Stimulated activated memory B cell treated with anti-CD40 and anti-IgM and Interleukin-4, amounts not matched to agents 10 μg/mL and 1 μg/mL and 100 μg/mL, for 72 hours (primary cell): ENCODE results near the gene SLC16A7.

Experiments
- ATAC-seq: fragments of 150-1000 bp; cut with Tn5 transposase; 2 replicates; pipeline ENCODE4 v1.10.0; 2021
- H3K27ac Mint-ChIP-seq: one replicate; pipeline ENCODE4 v1.8.0; 2022; ENCODE audit warnings: mild to moderate bottlenecking, mixed read lengths
- H3K27me3 Mint-ChIP-seq: one replicate; pipeline ENCODE4 v1.8.0; 2022; ENCODE audit warnings: mixed read lengths
- H3K36me3 Mint-ChIP-seq: one replicate; pipeline ENCODE4 v1.8.0; 2022; ENCODE audit warnings: mixed read lengths
- H3K4me1 Mint-ChIP-seq: one replicate; pipeline ENCODE4 v1.8.0; 2022; ENCODE audit warnings: mixed read lengths
- H3K4me3 Mint-ChIP-seq: one replicate; pipeline ENCODE4 v1.8.0; 2022; ENCODE audit warnings: mild to moderate bottlenecking, moderate library complexity, mixed read lengths
- H3K9me3 Mint-ChIP-seq: one replicate; pipeline ENCODE4 v1.8.0; 2022; ENCODE audit warnings: mixed read lengths

Gene SLC16A7, protein sequence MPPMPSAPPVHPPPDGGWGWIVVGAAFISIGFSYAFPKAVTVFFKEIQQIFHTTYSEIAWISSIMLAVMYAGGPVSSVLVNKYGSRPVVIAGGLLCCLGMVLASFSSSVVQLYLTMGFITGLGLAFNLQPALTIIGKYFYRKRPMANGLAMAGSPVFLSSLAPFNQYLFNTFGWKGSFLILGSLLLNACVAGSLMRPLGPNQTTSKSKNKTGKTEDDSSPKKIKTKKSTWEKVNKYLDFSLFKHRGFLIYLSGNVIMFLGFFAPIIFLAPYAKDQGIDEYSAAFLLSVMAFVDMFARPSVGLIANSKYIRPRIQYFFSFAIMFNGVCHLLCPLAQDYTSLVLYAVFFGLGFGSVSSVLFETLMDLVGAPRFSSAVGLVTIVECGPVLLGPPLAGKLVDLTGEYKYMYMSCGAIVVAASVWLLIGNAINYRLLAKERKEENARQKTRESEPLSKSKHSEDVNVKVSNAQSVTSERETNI

DNA sequence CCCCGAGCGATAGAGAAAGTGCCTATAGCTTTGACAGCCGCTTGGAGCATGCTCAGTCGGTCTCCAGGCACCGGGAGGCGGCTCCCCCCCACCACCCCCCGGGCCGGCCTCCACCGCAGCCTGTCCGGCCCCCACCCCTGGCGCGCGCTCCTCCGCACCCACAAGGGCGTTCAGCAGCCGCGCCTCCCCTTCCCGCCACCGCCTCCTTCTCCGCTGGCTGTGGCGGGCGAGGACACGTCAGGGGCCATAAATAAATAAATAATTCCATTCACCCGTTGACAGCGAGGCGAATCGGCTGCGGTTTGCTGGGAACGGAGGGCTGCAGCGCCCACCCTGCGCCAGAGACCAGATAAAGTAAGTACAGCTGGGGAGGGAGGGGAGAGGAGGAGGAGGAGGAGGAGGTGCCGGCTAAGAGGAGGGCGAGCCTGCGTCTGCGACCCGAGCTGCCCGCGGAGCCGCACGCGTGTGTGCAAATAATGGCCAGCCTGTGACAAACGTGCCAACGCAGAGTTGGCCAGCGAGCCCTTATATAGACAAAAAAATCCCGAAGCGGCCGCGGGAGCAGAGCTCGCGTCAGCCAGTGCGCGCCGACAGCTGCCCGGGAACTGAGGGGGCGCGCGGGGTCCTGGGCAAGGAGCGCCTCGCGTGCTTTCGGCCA, at the start of gene SLC16A7:
TSS of gene SLC16A7 (plus strand) at position 147 of the 658 bp plus-strand sequence. CDS start 108,773 bp downstream, outside the sequence.
- H3K4me1 Mint-ChIP-seq, result peaks cover 27% of the 10 kb centered on the region
- H3K4me3 Mint-ChIP-seq, result peak within 1 kb of the TSS; percentile 88
- no peaks in the 10 kb centered on the region for H3K36me3 Mint-ChIP-seq
- ATAC-seq, result peak; percentile 86
- no peaks in the 10 kb centered on the region for H3K9me3 Mint-ChIP-seq
- peak within 1 kb of the TSS; percentile 98 for H3K27ac Mint-ChIP-seq
- no peaks in the 10 kb centered on the region for H3K27me3 Mint-ChIP-seq

DNA sequence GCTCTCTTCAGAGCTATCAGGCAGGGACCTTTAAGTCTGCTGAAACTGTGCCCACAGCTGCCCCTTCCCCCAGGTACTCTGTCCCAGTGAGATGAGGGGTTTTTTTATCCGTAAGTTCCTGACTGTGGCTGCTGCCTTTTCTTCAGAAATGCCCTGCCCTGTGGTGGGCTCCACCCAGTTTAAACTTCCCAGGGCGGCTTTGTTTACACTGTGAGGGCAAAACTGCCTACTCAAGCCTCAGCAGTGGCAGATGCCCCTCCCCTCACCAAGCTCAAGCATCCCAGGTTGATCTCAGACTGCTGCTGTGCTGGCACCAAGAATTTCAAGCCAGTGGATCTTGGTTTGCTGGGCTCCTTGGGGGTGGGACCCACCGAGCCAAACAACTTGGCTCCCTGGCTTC, 46.9 kb upstream of the SLC16A7 start:
- no peaks in the 10 kb centered on the region for H3K4me1 Mint-ChIP-seq
- H3K27me3 Mint-ChIP-seq, result peaks cover 11% of the 10 kb centered on the region
- no peaks in the 10 kb centered on the region for H3K36me3 Mint-ChIP-seq
- no peak overlapping the region for H3K4me3 Mint-ChIP-seq
- H3K27ac Mint-ChIP-seq, result no peak overlapping the region
- ATAC-seq, result no peak
- H3K9me3 Mint-ChIP-seq, result no peaks in the 10 kb centered on the region

DNA sequence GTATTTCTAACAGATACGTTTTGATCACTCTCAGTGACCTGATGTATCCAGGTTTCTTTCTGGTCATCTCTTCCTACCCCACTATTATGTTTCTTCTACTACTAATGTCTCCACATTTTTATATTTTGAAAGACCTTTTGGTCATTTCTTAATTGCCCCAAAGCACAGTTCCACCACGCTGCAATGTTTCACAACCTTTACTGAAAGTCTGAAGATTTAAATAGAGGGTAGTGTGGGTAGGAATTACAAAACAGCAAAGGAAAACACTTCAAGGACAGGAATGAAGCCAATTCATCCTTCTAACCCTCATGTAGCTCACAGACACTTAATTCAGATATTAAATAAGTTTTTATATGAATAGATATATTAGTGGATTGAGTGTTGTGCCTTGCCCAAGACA, 36.1 kb upstream of the SLC16A7 start:
- Mint-ChIP-seq H3K4me3 (no peak overlapping the region), H3K27ac (no peak overlapping the region), H3K36me3 (no peaks in the 10 kb centered on the region), H3K27me3 (peaks cover 20% of the 10 kb centered on the region), H3K9me3 (no peaks in the 10 kb centered on the region), H3K4me1 (no peaks in the 10 kb centered on the region)
- no peak for ATAC-seq

DNA sequence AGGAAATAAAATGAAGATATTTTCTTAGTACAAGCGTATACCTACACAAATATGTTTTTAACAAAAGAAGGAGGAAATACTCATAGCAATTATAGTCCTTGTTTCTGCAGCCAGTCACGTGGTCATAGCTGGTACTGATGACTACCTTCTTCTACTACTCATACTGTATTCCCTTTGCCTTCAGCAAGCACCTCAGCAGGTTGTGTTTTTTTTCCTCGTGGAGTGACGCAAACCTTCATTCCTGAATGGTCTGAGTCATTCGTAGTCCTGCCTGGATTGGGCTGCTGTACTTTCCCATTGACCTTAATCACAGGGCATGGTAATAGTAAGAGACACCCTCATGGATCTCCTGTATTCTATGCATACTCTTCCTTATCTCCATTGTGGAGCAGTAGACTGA, 25.7 kb upstream of the SLC16A7 start:
- Mint-ChIP-seq H3K9me3 (no peaks in the 10 kb centered on the region), H3K4me3 (no peak overlapping the region), H3K36me3 (no peaks in the 10 kb centered on the region), H3K27ac (no peak overlapping the region), H3K27me3 (no peaks in the 10 kb centered on the region), H3K4me1 (no peaks in the 10 kb centered on the region)
- ATAC-seq, result no peak

DNA sequence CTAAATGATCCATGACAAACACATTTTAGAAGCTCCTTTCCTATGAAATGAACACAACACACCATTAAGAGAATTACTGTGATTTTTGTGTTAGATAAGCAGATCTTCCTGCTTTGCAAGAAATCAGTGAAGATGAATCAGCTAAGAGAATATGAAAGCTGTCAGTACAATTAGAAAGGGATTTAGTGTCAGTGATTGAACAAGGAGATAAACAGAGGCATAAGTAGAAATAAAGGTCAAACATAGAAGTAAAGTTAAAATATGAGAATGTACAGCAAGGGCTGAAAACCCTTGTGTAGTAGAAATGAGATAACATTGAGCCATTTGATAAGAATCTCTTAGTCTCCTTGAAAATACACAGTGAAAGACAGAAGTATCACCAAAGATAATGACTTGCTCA, 21.4 kb upstream of the SLC16A7 start:
- H3K36me3 Mint-ChIP-seq, result no peaks in the 10 kb centered on the region
- H3K9me3 Mint-ChIP-seq, result no peaks in the 10 kb centered on the region
- no peak for ATAC-seq
- H3K27ac Mint-ChIP-seq, result no peak overlapping the region
- H3K4me1 Mint-ChIP-seq, result no peaks in the 10 kb centered on the region
- H3K27me3 Mint-ChIP-seq, result no peaks in the 10 kb centered on the region
- no peak overlapping the region for H3K4me3 Mint-ChIP-seq

DNA sequence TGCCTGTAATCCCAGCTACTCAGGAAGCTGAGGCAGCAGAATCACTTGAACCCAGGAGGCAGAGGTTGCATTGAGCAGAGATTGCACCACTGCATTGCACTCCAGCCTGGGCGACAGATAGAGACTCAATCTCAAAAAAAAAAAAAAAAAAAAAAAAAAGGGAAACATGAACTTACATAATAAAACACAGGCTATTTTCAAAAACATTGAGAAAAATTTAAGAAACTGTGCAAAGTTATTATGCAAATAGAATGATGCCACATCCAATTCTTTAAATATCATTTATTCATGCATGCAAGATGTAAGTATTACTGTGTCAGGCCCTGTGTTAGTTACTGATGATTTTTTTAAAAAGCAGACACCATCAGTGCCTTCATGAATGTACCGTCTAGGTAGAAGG, 20.0 kb upstream of the SLC16A7 start:
- Mint-ChIP-seq H3K4me3 (no peak overlapping the region), H3K27me3 (no peaks in the 10 kb centered on the region), H3K27ac (no peak overlapping the region), H3K36me3 (no peaks in the 10 kb centered on the region), H3K4me1 (no peaks in the 10 kb centered on the region), H3K9me3 (no peaks in the 10 kb centered on the region)
- no peak for ATAC-seq

DNA sequence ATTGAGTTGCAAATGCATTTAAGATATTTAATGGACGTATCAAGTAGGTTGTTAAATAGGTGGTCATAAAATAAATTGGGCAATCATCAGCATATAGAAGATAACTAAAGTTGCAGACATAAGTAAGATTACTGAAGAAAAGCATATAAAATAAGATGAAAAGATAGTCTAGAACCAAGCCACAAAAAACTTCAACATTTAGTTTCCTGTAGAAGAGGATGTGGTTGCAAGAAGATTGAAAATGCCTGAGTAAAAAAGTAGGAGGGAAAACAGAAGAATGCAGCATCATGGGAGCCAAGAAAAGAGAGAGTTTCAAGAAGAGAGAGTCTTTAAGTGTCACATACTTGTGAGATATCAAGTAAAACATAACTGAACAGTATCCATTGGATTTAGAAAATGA, 17.6 kb upstream of the SLC16A7 start:
- H3K27ac Mint-ChIP-seq, result no peak overlapping the region
- H3K9me3 Mint-ChIP-seq, result no peaks in the 10 kb centered on the region
- no peaks in the 10 kb centered on the region for H3K36me3 Mint-ChIP-seq
- no peaks in the 10 kb centered on the region for H3K4me1 Mint-ChIP-seq
- ATAC-seq, result no peak
- no peak overlapping the region for H3K4me3 Mint-ChIP-seq
- no peaks in the 10 kb centered on the region for H3K27me3 Mint-ChIP-seq

DNA sequence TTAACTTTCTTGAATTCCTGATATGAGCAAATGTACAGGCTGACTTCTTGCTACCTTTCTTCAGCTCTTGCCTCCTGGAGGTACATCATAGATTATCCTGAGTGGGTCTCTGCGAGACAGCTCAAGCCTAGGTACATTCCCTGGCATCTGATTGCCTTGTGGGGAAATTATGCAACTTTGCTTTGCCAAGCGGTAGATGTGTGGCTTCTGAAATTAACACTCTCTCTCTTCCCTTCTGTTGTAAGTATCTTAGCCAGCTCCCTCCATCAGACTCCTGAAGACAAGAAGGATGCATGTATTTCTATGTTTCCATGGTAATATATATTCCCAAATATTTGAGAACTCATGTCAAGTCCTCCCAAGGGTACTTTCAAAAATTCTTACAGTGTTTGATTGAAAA, 16.2 kb upstream of the SLC16A7 start:
- Mint-ChIP-seq H3K4me3 (no peak overlapping the region), H3K27ac (no peak overlapping the region), H3K4me1 (no peaks in the 10 kb centered on the region)

DNA sequence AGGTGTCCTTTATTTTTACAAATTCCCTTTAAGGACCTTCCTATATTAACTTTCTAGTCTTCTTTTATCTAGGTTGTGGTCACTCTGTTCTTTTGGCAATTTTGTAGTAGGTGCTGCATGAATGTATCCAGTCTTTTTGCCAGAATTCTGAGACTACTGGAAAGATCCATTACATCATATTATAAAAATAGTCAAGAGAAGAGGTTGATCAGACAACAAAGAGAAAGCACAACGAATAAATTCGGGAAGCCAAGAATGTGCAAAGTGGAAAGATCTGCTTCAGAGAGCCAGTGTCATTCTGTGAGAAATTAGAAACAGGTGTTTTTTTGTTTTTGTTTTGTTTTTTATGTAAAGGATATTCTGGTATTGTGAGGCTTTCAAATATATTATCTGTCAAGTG, 15.8 kb upstream of the SLC16A7 start:
- no peaks in the 10 kb centered on the region for H3K27me3 Mint-ChIP-seq
- H3K27ac Mint-ChIP-seq, result no peak overlapping the region
- H3K4me3 Mint-ChIP-seq, result no peak overlapping the region
- no peaks in the 10 kb centered on the region for H3K4me1 Mint-ChIP-seq
- H3K36me3 Mint-ChIP-seq, result no peaks in the 10 kb centered on the region
- no peak for ATAC-seq
- no peaks in the 10 kb centered on the region for H3K9me3 Mint-ChIP-seq

More for the DNA sequence above, 16.2 kb upstream of the SLC16A7 start:
- Mint-ChIP-seq H3K36me3 (no peaks in the 10 kb centered on the region), H3K27me3 (no peaks in the 10 kb centered on the region), H3K9me3 (no peaks in the 10 kb centered on the region)
- no peak for ATAC-seq

DNA sequence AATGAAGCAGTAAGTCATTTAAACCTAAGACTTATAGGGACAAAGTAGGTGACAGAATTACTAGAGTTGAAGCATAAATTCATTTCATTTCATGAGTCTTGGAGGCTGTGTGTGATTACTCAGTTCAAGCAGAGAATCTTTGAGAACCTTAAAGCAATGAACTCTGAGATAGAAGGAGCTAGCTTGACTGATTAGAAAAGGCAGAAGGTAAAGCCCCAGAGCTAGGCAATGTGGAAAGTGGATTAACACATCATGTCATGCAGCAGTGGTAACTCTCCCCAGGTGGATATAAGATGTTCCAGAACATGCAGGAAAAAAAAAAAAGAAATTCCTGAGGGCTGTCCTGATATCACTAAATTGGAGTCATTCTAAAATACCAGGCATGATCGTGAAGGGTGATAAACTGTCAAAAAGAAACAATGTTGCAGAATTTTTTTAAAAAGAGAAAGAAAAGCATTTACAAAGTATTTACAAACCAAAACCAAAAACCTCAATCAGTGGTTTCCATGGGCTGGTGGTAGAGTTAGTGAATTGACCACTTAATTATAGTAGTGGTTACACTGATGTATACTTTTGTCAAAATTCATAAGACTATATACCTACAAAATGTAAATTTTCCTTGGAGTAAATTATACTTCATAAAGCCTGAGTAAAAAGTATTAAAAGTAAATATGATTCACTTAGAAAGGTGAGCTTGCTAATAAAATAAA, 12.7 kb upstream of the SLC16A7 start:
- H3K27ac Mint-ChIP-seq, result no peak overlapping the region
- H3K4me3 Mint-ChIP-seq, result no peak overlapping the region
- no peaks in the 10 kb centered on the region for H3K4me1 Mint-ChIP-seq
- H3K9me3 Mint-ChIP-seq, result no peaks in the 10 kb centered on the region
- ATAC-seq, result no peak
- no peaks in the 10 kb centered on the region for H3K36me3 Mint-ChIP-seq
- no peaks in the 10 kb centered on the region for H3K27me3 Mint-ChIP-seq

DNA sequence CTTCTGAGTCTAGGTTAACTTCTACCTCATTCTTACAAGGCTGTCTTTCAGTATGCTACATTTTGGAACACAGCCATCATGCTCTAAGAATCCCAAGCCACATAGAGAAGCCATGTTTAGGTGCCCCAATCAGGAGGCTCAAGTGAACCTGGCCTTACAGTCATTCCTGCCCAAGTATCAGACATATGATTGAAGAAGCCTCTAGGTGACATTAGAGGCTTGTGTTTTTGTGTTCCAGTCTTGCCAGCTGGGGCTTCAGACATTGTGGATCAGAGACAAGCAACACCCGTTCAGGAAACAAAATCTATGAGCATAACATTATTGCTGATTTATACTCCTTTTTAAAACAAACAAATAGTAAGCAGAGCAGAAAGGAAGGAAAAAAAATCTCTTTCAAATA, 8.1 kb upstream of the SLC16A7 start:
- no peak for ATAC-seq
- Mint-ChIP-seq H3K36me3 (no peaks in the 10 kb centered on the region), H3K4me3 (no peak overlapping the region), H3K27me3 (no peaks in the 10 kb centered on the region), H3K9me3 (no peaks in the 10 kb centered on the region), H3K4me1 (no peaks in the 10 kb centered on the region), H3K27ac (no peak overlapping the region)

DNA sequence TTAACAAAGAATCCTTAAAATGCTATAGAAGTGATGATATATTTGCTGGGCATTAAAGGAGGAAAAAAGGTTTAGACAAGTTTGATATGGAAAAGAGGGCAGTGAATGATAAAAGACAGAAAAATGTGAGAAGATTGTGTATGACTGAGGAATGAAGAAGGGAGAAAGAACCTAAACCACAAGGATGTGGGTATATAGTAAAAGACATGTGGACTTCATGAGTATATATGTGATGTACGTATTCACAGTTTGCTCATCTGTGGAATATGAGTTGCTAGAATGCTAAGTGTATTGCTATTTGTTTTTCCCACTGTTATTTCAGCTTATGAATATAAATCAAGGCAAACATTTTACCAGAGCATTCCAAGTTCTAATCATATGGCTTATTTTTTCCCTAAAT, 2.1 kb upstream of the SLC16A7 start:
- no peak overlapping the region for H3K27ac Mint-ChIP-seq
- no peaks in the 10 kb centered on the region for H3K36me3 Mint-ChIP-seq
- ATAC-seq, result no peak
- H3K9me3 Mint-ChIP-seq, result no peaks in the 10 kb centered on the region
- H3K27me3 Mint-ChIP-seq, result no peaks in the 10 kb centered on the region
- H3K4me1 Mint-ChIP-seq, result peaks cover 27% of the 10 kb centered on the region
- no peak overlapping the region for H3K4me3 Mint-ChIP-seq

DNA sequence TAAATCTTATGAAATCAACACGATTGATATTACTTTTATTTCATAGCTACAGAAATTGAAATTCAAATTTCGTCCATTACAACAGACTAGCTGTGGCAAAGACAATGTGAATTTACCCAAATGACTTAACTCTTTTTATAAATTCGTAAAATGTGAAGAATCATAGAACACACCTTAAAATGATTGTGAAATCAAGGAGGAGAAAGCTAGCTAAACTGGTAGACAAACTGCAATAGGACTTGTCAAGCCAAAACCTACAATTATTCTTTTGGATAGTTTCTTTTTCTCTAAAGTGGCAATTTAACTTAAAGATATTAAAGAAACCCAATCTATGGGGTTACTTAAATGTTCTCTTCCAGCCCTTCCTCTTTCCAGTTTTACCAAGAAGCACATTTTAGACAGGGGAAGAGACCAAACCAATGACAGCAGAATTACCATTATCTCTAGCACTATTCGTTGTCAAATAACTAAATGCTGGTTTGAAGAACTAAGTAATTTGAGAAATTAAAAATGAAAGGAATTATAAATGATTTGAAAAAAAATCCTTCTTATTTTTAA, 807 bp upstream of the SLC16A7 start:
- H3K27me3 Mint-ChIP-seq, result no peaks in the 10 kb centered on the region
- H3K36me3 Mint-ChIP-seq, result no peaks in the 10 kb centered on the region
- H3K27ac Mint-ChIP-seq, result peak overlapping the region; percentile 98
- ATAC-seq, result no peak
- no peaks in the 10 kb centered on the region for H3K9me3 Mint-ChIP-seq
- H3K4me3 Mint-ChIP-seq, result peak overlapping the region; percentile 88
- peaks cover 27% of the 10 kb centered on the region for H3K4me1 Mint-ChIP-seq

DNA sequence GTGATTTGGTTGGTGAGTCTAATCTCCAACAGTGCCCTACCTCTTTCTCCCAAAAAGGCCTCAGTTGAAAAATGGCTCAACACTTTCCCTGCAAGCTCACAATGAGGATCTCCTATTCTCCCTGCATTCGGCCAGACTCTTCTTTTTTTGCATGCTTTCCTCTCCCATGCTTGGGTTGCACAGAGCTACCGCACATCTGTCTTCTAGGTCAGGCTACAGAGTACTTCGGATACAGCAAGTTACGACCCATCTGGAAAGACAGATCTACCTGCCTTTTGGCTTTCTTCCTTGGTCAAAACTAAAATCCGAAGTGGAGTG, 305 bp upstream of the SLC16A7 start:
- H3K27me3 Mint-ChIP-seq, result no peaks in the 10 kb centered on the region

DNA sequence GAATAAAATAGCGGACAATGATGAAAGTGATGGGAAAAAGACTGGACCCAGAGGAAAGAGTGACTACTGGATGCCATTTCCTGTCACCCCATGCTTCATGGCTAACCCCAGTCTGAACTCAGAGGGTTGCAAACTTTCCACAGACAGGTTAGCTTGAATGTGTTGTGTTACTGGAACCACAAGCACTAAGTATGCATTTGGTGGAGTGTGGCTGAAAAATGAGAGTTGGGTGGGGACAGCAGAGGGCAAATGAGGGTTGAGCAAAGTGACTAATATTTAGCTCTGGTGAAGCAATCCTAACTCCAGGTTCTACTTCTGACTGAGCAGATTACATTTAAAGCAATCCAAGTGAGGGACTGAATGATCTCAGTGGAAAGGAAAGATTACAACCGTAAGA, 1.6 kb downstream of the SLC16A7 start:
- Mint-ChIP-seq H3K27ac (peak overlapping the region; percentile 98), H3K9me3 (no peaks in the 10 kb centered on the region), H3K27me3 (no peaks in the 10 kb centered on the region), H3K4me3 (peak overlapping the region; percentile 88), H3K4me1 (peaks cover 31% of the 10 kb centered on the region), H3K36me3 (peaks cover 5% of the 10 kb centered on the region)
- peak; percentile 56 for ATAC-seq

More for the DNA sequence above, 305 bp upstream of the SLC16A7 start:
- ATAC-seq, result no peak
- Mint-ChIP-seq H3K4me3 (peak overlapping the region; percentile 88), H3K4me1 (peaks cover 27% of the 10 kb centered on the region), H3K36me3 (no peaks in the 10 kb centered on the region), H3K27ac (peak overlapping the region; percentile 98), H3K9me3 (no peaks in the 10 kb centered on the region)
